SK-N-SH treated with all-trans-retinoic acid at 6 μM for 48 hours (cell line): ENCODE results near the gene KIAA1549.
"Not testable (repeated sequence)": the region's sequence is repeated elsewhere in the genome, so short reads cannot be mapped to it uniquely, and the experiment has no call there.

Experiments
- ATAC-seq: fragments of 200-7000 bp; cut with Tn5 transposase; 3 replicates; pipeline ENCODE4 v1.9.1; 2020; ENCODE audit warnings: mild to moderate bottlenecking, moderate library complexity
- ARNTL ChIP-seq: fragments of 450-650 bp; formaldehyde crosslinking; IDR thresholded peaks from 2 replicates; pipeline ENCODE4 v1.5.0; 2020; ENCODE audit warnings: low read depth, mild to moderate bottlenecking, moderate library complexity, borderline replicate concordance
- BACH2 ChIP-seq: fragments of 250-450 bp; sonication (Bioruptor Pico); IDR thresholded peaks from 2 replicates; pipeline ENCODE4 v1.9.0; 2021; ENCODE audit warnings: mild to moderate bottlenecking, borderline replicate concordance
- CREB5 ChIP-seq: fragments of 250-450 bp; sonication (Bioruptor Pico); IDR thresholded peaks from 2 replicates; pipeline ENCODE4 v1.5.1; 2020; ENCODE audit warnings: low read depth, mild to moderate bottlenecking, moderate library complexity
- ESRRG ChIP-seq: fragments of 250-450 bp; sonication (Bioruptor Pico); IDR thresholded peaks from 2 replicates; pipeline ENCODE4 v1.6.1; 2021; ENCODE audit warnings: mild to moderate bottlenecking
- GLIS3 ChIP-seq: fragments of 250-450 bp; sonication (Bioruptor Pico); IDR thresholded peaks from 2 replicates; pipeline ENCODE4 v1.5.0; 2020; ENCODE audit warnings: mild to moderate bottlenecking, moderate library complexity
- ISL1 ChIP-seq: fragments of 250-450 bp; sonication (Bioruptor Pico); IDR thresholded peaks from 2 replicates; pipeline ENCODE4 v2.1.2; 2022; ENCODE audit warnings: mild to moderate bottlenecking, moderate library complexity
- PATZ1 ChIP-seq: fragments of 250-450 bp; sonication (Bioruptor Pico); IDR thresholded peaks from 2 replicates; pipeline ENCODE4 v1.8.0; 2020; ENCODE audit warnings: mild to moderate bottlenecking, moderate library complexity, borderline replicate concordance
- PPARA ChIP-seq: fragments of 250-450 bp; sonication (Bioruptor Pico); IDR thresholded peaks from 2 replicates; pipeline ENCODE4 v1.5.0; 2020; ENCODE audit warnings: mild to moderate bottlenecking, borderline replicate concordance
- SNAI2 ChIP-seq: fragments of 250-450 bp; sonication (Bioruptor Pico); IDR thresholded peaks from 2 replicates; pipeline ENCODE4 v1.5.0; 2020; ENCODE audit warnings: mild to moderate bottlenecking, moderate library complexity
- TCF4 ChIP-seq: fragments of 250-450 bp; sonication (Bioruptor Pico); IDR thresholded peaks from 2 replicates; pipeline ENCODE4 v1.8.0; 2021; ENCODE audit warnings: mild to moderate bottlenecking, moderate library complexity, borderline replicate concordance
- TOX ChIP-seq: fragments of 250-450 bp; sonication (Bioruptor Pico); IDR thresholded peaks from 2 replicates; pipeline ENCODE4 v1.8.0; 2021; ENCODE audit warnings: mild to moderate bottlenecking, moderate library complexity, borderline replicate concordance
- TSHZ2 ChIP-seq: fragments of 250-450 bp; sonication (Bioruptor Pico); IDR thresholded peaks from 2 replicates; pipeline ENCODE4 v1.5.0; 2020; ENCODE audit warnings: mild to moderate bottlenecking, moderate library complexity
- ZC3H10 ChIP-seq: fragments of 250-450 bp; sonication (Bioruptor Pico); IDR thresholded peaks from 2 replicates; pipeline ENCODE4 v1.5.1; 2021; ENCODE audit warnings: mild to moderate bottlenecking, moderate library complexity
- ZFP30 ChIP-seq: fragments of 450-650 bp; formaldehyde crosslinking; IDR thresholded peaks from 2 replicates; pipeline ENCODE4 v1.5.0; 2022; ENCODE audit warnings: mild to moderate bottlenecking, moderate library complexity
- ZNF565 ChIP-seq: fragments of 450-650 bp; formaldehyde crosslinking; conservative IDR thresholded peaks from 2 replicates; pipeline ENCODE4 v1.5.0; 2020; ENCODE audit warnings: low read depth, mild to moderate bottlenecking, moderate library complexity
- ZNF70 ChIP-seq: fragments of 450-650 bp; formaldehyde crosslinking; IDR thresholded peaks from 2 replicates; pipeline ENCODE4 v1.5.0; 2020; ENCODE audit warnings: mild to moderate bottlenecking, moderate library complexity
- ZNF8 ChIP-seq: fragments of 450-650 bp; formaldehyde crosslinking; IDR thresholded peaks from 2 replicates; pipeline ENCODE4 v1.5.0; 2020; ENCODE audit warnings: mild to moderate bottlenecking, moderate library complexity
- TF ChIP-seq, protein P1 (sequence below): fragments of 250-450 bp; sonication (Bioruptor Pico); IDR thresholded peaks from 2 replicates; pipeline ENCODE4 v1.5.1; 2021; ENCODE audit warnings: mild to moderate bottlenecking, moderate library complexity
- TF ChIP-seq, protein P2 (sequence below): fragments of 250-450 bp; sonication (Bioruptor Pico); IDR thresholded peaks from 2 replicates; pipeline ENCODE4 v1.8.0; 2021; ENCODE audit warnings: low read depth, mild to moderate bottlenecking, moderate library complexity, borderline replicate concordance

KIAA1549 gene

DNA sequence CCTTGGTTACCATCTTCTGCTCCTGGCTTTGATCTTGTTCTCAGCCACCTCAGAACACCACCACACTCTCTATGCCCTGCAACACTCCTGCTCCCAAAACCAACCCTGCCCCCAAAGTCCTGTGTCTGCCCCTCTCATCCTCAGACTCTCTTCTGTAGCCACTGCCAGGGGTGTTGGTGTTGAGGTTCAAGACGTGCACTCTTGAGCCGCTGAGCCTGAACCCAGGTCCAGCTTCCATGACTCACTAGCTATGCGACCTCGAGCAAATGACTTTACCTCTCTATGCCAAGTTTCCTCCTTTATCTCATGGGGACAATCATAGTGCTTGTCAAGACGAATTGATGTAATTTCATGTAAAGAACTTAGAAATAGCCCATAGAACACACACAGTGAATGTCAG is 182.4 kb downstream of the KIAA1549 start (continued):
- TF ChIP-seq GLIS3 (CRISPR knock-in tag) (no peak), ZNF565 (no peak)

DNA sequence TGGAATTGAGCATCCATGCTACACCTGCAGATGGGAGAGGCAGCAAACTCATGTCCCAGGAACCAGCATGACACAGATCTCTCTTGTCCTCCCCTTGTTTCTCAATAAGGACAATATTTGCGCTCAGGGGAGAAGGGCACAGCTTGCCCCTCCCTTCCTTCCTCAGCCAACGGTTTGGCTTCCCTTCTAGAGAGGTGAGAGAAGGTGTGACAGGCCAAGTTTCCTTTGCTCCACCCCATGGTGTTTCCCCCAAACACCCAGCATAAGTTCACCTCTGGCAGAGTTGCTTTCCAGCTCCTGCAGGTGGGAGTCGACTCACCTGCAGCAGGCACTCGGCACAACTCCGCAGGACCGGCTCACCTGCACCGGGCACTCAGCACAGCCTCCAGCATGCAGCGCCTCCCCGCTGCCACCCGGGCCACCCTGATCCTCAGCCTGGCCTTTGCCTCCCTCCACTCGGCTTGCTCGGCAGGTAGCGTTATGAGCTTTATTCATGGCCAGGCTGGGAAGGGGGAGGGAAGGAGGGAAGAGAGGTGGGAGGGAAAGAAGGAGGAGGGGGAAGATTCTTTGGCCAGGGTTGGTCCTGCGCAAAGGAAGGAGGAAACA is 183.4 kb downstream of the KIAA1549 start, which contains the start of the genes ATP6V0A4 and TMEM213:
Gene ATP6V0A4, minus strand, starts transcription at position 482 of the 606 bp plus-strand sequence. CDS start 26,949 bp downstream, outside the sequence.
Gene TMEM213, plus strand, starts transcription at position 280 of the 606 bp plus-strand sequence. Its CDS starts 111 bp downstream, at position 391.
- ATAC-seq = no peak
- TF ChIP-seq TSHZ2 (CRISPR knock-in tag) (no peak), ZC3H10 (CRISPR knock-in tag) (no peak), ZNF70 (CRISPR knock-in tag) (no peak), ISL1 (CRISPR knock-in tag) (no peak), ZNF8 (CRISPR knock-in tag) (no peak), TOX (no peak), ZFP30 (no peak), PPARA (CRISPR knock-in tag) (no peak), SNAI2 (CRISPR knock-in tag) (no peak), PATZ1 (CRISPR knock-in tag) (no peak), CREB5 (CRISPR knock-in tag) (no peak), BACH2 (CRISPR knock-in tag) (no peak), TCF4 (no peak), GLIS3 (CRISPR knock-in tag) (no peak)
- TF ChIP-seq, protein P1, sequence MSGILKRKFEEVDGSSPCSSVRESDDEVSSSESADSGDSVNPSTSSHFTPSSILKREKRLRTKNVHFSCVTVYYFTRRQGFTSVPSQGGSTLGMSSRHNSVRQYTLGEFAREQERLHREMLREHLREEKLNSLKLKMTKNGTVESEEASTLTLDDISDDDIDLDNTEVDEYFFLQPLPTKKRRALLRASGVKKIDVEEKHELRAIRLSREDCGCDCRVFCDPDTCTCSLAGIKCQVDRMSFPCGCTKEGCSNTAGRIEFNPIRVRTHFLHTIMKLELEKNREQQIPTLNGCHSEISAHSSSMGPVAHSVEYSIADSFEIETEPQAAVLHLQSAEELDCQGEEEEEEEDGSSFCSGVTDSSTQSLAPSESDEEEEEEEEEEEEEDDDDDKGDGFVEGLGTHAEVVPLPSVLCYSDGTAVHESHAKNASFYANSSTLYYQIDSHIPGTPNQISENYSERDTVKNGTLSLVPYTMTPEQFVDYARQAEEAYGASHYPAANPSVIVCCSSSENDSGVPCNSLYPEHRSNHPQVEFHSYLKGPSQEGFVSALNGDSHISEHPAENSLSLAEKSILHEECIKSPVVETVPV (CRISPR knock-in tag) = no peak
- TF ChIP-seq, protein P2, sequence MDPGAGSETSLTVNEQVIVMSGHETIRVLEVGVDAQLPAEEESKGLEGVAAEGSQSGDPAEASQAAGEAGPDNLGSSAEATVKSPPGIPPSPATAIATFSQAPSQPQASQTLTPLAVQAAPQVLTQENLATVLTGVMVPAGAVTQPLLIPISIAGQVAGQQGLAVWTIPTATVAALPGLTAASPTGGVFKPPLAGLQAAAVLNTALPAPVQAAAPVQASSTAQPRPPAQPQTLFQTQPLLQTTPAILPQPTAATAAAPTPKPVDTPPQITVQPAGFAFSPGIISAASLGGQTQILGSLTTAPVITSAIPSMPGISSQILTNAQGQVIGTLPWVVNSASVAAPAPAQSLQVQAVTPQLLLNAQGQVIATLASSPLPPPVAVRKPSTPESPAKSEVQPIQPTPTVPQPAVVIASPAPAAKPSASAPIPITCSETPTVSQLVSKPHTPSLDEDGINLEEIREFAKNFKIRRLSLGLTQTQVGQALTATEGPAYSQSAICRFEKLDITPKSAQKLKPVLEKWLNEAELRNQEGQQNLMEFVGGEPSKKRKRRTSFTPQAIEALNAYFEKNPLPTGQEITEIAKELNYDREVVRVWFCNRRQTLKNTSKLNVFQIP (CRISPR knock-in tag) = no peak

GRCh38 chr7:138797046-138797445 is 184.1 kb downstream of the KIAA1549 start:
- not testable (repeated sequence) for ATAC-seq

DNA sequence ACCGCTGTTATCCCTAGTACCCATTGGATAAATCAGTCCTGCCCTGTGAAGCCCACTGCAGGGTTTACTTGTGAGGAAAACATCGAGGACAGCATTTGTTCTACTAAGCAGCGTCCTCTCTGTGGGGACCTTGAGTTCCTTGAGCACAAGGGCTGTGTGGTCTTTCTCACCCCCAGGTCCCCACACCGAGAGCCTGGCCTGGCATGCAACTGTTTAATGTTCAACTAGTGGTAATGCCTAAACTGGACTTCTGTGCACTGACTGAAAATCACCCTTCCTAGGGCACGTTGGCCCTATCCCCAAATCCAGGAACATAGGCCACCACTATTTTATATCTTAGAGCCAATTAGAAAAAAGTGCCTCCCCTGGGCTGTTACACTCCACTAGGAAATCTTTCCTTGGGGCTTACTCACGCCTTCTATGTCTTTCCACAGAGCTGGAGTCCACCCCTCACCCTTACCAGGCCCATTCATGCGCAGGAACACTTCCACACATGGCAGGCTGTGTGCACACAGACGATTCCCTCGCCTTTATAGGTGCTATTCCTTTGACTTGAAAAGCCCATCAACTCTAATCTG is 185.1 kb downstream of the KIAA1549 start:
- ATAC-seq = no peak
- TF ChIP-seq TOX (no peak), ARNTL (CRISPR knock-in tag) (no peak), ZNF70 (CRISPR knock-in tag) (no peak), PATZ1 (CRISPR knock-in tag) (no peak), ESRRG (CRISPR knock-in tag) (no peak), ZC3H10 (CRISPR knock-in tag) (no peak)
- TF ChIP-seq, all 23 proteins: peak for 0
